ENCODE results near the gene MBLAC2.

GRCh38 chr5:90461288-90461687 lies 13.3 kb downstream of the MBLAC2 start:
- TF ChIP-seq CTCF (conservative IDR thresholded peaks at IDR 0.05) (no peak), ZFX (IDR thresholded peaks at IDR 0.05) (no peak)

All from C4-2B (cell line).